Activated CD4-positive, alpha-beta T cell treated with anti-CD3 and anti-CD28 coated beads for 4 hours (primary cell): Measurements from ENCODE around the gene STRA6.

Experiments
- DNase-seq, 2 donors: peaks; one replicate each; pipeline ENCODE4 v3.0.0-alpha.2; 2020

Gene STRA6

DNA sequence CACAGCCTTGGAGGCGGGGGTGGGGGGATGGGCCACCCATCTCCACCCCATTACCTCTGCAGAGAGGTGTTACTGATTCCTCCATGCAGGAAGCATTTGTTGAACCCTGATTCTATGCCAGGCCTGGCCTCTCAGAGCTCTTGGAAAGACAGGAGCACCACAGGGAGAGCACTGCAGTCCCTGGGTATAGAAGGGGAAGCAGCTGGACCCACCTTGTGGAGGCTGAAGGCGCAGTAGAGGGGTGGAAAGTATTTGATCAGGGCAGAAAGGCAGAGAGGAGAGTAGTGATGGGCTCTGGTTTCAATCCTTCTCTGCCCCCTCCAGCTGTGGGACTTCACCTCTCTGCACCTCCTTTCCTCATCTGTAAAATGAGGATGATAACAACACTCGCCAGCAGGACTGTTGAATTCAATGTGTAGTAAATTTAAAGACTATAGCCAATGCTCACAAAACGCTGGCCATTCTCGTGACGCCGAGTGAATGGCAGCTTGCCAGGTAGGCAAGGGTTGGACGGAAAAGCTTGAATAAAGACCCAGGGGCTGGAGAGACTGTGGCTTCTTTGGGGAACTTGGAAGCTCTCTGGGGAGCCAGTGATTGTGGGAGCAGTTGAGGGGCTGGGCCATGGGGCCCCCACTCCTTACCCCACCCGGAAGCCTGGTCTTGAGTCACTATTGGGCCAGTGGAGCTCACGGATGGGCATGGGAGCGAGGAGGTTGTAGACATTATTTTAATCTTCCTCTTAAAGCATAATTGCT is 25.6 kb upstream of the STRA6 start:
- DNase-seq = no peak

DNA sequence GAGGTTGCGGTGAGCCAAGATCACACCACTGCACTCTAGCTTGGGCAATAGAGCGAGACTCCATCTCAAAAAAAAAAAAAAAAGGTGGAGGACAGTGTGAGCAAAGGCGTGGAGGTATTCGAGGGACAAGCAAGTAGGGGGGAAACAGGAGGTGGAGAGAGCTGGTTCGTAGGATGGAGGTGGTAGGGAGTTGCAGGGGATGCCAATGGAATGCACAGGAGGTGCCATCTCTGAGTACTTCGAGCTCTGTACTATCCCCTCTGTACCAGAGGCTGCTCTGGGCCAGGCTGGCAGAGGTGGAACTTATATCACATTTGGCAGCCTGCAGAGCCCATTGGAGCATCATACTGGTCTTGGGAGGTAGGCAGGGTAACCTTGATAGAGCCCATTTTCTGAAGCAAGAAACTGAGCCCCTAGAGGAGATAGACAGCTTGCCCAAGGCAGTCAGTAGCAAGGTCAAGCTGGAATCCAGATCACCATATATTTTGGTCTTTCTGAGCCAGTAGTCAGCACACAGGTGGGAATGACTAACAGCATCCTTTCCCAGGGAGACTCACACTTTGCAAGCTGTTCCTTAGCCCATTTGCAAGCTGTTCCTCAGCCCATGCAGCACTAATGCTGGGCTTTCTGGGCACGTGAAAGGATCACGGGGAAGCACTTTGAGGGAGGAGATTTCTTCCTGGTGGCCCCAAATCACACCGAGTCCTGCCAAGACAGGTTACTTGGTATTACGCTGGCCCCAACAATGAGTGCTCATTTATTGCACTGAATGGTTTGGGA is 24.4 kb upstream of the STRA6 start:
- DNase-seq = no peak

DNA sequence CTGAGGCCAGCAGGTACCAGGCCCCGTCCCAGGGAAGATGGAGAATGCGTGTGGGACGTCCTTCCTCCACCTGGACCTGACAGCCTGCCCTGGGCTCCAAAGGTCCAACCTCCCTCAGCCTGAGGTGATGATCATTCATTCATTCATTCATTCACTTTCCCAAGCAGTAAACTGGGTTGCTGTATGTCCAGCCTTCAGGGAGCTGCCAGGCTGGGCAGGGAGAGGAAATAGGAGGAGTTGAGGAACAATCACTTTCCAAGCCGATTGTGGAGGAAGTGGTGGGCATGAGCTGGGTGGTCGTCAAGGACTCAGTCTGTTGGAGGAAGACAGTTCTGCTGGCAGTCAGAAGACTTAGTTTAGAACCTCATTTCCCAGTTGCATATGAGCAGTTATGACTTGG is 23.3 kb upstream of the STRA6 start:
- DNase-seq = no peak

DNA sequence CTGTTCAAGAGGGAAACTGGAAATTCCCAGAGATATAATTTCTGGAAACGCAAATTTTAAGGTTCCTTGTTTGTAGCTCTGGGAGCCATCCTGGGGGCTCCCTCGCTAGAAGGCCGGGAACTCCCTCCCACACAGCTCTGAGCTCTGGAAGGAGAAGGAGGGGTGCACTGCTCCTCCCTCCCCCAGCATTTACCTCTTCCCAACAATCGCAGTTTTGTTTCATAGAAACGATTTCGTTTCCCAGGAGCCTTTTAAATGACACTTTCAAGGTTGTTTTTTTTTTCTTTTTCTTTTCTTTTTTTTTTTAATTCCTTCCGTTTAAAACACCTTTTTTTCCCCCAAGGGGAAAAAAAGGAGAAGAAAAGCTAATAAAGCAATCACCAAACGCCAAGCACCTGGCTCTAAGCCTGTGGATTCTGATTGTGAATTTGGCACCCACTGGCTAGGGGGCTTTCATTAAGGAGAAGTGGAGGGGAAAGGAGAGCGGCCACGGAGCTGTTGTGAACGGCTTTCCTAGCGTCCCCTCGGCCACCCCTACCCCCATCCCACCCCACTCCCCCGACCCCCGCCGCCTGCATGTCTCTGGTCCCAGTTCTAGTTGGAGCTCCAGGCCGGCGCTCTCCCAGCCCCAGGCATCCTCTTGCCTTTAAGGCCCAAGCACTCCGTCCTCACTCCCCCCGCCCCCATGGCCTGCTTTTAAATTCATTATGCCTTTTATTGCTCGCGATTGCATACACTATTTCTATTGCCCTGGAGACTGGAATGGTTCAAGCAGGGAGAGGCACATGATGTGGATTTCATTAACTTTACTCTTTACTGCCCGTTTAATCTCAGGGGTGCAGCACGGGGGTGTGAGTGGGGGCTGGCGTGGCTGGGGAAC is 19.9 kb upstream of the STRA6 start:
- DNase-seq = no peak

DNA sequence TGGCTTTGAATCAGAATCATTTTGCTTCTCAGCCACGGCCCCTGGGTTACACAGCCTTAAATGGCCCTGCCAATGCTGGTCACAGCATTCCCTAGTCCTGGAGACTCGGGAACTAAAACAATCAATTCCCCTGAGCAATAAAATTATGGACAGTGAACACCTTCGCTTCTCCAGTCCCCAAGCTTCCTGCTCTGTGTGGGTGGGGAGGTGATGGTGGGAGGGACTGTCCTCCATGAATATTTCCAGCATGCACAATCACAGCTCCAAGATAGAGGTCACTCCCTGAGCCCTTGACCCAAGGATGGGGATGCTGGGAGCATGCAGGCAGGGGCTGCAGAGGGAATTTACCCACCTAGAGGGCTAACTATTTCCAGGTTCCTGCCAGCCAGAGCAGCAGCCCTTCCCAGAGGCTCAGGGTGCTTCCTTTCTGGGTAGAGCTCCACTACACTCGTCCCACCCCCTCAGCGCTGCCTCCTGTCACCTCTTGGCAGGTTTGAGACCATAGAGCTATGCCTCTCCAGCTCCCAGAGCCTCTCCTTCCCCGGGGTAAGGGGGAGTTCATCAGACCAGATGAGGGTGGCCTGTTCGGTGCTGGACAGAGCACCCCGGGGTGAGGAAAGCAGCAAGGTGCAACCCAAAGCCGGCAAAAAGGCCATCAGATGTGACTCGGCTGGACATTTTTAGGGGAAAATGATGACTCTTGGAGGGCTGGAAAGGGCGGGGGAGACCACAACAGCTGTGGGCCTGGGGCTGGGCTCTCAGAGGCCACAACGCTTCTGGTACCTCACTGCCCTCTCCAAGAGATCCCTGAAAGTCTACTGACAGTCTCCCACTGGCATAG is 19.0 kb upstream of the STRA6 start:
- no peak for DNase-seq

DNA sequence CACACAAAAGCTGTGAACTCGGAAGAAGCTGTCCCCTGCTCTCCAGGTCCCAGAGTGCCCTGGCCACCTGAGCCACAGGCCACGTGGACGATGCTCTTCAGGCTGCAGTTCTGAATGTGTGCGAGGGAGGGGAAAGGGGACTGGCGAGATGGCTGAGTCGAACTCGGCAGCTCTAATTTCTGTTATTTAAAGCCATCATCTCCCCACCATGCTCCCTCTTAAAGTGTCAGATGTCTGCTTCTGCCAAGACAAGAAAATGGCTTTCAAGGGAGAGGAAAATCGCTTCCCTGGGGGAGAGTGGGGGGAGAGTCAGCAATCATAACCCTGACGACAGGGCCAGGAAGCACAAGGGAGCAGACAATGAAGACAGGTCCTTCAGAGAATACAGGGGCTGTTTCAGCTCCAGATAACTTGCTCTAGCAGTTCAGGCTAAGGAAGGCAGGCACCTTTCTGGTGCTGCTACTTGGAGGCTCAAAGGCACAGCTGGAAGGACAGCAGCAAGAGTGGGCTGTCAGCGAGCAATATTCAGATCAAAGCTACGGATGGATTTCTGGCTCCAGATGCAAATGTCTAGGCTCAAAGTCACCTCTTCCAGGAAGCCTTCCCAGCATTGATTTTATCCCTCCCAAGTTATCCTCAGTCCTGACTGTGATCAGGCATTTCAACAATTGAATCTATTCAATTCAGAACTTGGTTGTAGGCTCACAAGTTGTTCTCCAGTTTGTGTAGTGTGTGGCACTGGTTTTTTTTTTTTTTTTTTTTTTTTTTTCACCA is 18.1 kb upstream of the STRA6 start:
- DNase-seq = no peak

DNA sequence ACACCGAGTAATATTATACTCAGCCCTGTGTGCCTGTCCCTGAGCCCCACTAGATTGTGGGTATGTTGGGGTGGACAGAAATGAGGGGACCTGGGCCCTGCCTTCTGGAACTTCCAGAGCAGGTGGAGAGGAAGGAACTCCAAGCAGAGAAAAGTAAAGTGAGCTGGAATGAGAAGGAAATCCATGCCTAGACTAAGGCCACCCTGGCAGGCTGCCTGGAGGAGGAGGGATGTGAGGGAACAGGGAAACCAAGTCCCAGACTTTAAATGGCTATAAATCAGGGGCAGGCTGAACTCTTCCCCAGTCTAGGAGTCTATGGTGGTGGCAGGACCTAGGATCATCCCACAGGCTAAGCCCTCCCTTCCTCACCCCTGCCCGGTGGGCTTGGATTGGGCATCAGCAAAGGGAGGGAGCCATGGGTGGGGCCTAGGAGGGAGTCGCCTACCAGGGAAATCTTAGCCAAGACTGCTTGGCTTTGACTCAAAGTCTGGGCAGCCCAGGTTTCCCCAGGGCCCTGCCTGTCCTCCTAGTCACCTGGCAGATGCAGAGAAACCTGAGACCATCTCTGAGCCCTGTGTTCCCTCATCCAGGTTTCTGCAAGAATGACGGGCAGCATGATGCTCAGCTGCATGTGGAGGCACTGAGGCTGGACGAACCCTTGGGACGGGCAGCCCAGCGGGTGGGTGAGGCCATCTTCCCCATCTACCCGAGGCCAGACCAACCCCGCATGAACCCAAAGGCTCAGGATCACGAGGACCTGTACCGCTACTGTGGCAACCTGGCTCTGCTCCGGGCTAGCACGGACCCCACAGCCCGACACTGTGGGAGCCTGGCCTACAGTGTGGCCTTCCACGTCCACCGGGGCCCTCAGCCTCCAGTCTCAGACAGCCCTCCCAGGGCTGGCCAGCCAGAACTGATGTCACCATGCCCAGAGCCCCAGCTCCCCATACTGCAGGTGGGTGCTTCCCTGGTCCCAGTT is 15.6 kb upstream of the STRA6 start:
- DNase-seq = no peak

DNA sequence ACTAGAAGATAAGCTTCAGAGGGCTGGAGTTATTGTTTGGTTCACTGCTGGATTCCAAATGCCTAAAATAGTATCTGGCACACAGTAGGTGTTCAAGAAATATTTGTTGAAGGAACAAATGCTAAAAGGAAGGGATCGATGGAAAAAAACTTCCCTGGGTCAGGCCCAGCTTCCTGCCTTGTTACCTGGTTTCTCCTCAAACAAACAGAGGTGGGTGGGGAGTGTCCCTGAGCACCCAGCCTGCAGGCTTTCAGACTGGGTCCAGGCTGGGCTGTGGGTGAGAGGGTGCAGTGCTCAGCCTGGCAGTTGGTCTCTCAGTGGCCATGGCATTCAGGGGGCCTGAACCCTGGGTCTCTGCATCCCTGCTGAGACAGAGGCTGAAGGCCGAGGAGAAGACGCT is 14.4 kb upstream of the STRA6 start:
- no peak for DNase-seq

DNA sequence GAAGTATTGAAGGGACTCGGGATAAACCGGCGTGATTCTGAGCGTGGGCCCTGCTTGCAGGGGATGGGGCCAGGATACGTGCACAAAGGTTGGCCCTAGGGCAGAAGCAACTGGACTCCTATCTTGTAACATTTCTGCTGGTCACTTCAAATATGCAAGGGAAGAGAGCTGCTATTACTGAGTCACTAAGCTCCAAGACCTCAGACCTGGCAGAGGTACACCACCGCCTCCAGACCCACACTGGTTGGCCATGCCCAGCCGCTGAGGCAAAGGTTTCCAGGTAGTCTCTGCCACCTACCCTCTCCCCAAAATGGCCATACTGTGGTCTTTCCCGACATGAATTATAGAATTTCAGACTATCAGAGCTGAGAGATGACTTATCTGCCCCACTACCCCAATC is 13.4 kb upstream of the STRA6 start:
- no peak for DNase-seq

DNA sequence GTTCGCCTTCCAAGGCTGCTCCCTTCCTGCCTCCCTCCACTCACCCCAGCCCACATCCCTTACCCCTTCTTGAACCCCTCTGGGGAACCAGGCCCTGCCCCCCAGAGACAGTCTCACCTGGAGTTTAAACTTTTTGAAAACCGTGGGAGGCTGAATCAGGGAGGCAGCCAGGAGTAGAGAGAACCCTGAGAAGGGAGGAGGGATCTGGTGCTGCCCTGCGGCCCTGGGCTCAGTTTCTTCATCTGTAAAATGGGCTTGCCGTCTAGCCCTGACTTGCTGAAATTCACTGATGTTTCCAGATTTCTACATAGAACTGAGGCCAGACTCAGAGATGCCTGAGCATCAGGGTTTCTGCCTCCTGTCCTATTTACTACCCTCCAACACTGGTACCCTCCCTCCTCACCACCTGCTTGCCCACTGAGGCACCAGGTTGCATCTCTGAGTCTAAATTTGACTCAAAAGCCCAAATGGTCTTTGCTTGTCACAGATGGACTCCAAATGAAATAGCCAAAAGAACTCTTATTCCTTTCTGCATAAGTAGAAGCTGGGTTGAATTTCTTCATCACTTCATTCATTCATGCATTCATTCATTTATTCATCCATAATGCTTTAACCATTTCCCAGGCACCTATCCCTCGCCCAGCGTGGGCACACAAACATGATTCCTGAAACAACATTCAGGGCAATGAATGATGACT is 11.9 kb upstream of the STRA6 start:
- no peak for DNase-seq

DNA sequence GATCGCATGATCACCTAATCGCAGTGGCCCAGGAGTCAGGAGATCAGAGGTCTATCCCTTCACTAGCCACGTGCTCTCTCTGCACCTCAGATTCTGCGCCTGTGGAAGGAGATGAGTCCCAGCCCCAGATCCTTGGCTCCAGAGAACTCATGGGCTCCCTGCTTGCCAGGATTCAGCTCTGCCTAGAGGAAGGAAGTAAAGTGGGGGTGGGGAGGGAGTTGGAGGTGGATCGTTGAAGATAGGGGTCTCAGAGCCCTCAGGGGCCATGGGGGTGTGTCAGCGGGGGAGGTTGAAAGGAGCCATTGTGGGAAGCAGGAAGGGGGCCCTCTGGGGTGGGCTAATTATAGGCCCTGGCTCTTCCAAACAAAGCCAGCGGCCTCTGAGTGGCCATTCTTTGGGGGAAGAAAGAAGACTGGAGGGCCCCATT is 11.3 kb upstream of the STRA6 start:
- DNase-seq = no peak

DNA sequence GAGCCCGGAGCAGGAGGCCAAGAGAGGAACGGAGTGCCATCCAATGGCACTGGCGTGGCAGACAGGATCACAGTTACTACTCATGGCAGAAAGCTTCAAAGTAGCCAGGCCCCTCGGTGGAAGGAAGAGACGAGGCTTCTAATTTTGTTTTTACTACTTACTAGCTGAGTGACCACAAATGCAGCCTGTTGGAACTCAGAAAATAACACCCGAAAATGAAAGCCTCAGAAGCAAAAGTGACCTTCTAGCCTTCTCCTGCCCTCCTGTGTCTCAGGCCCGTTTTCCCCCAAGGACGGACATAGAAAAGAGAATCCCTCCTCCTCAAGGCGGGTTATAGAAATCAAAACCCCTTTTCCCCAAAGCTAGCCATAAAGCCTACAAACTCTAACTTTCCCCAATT is 9.9 kb upstream of the STRA6 start:
- DNase-seq = no peak

DNA sequence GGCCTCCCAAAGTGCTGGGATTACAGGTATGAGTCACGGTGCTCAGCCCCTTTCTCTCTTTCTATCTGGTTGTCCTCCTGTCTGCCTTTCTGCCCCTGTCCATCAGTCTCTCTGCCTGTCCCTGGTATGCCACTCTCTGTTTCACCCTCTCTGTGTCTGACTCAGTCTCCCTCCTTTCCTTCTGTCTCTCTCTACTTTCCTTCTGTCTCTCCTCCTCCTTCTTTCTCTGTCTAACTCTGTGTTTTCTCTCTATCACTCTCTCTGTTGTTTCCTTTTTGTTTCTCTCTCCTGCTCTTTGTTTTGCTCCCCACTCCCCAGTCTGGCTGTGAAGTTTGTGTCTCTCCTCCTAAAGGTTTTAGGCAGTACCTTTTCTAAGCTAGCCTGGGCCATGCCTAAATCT is 9.1 kb upstream of the STRA6 start:
- no peak for DNase-seq

DNA sequence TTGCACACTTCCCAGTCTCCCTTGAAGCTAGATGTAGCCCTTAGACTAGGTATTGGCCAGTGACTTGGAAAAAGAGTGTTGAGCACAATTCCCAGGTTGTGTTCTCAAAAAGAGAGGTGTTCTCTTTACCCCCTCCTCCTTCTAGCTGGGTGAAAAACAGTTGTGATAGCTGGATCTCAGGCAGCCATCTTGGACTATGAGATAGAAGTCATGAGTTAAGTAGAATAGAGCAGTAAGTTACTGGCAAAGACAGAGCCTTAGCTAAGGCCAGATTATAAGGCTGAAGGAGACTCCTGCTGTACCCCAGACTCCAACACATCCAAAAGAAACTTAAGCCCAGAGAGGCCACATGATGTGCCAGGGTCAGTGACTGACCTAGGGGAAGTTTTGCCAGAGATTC is 8.1 kb upstream of the STRA6 start:
- DNase-seq = no peak

DNA sequence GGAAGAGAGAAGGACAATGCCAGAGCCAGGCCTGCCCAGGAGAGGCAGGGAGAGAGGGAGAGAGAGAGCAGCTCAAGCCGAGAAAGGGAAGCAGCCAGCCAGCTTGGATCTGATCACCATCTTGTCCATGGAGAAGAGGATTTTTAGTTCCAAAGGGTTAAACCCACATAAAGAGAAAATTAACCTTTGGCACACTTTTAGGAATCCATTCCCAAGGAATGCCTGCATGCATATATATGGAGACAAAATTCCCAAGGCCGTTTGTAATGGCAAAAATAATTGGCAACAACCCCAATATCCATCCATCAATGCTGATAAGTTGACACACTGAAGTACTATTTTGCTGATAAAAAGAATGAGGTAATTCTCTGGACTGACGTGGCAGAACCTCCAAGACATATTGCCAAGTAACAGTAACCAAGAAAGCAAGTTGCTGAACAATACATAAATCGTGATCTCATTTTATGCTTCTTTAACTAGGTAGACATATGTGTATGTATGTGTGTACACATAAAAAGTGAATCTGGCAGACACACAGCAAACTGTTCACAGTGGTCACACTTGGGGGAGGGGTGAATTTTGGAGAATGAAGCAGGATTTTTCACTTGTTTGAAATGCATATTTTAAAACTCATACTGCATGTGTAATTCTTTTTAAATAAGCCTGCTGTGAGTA is 7.5 kb upstream of the STRA6 start:
- no peak for DNase-seq

DNA sequence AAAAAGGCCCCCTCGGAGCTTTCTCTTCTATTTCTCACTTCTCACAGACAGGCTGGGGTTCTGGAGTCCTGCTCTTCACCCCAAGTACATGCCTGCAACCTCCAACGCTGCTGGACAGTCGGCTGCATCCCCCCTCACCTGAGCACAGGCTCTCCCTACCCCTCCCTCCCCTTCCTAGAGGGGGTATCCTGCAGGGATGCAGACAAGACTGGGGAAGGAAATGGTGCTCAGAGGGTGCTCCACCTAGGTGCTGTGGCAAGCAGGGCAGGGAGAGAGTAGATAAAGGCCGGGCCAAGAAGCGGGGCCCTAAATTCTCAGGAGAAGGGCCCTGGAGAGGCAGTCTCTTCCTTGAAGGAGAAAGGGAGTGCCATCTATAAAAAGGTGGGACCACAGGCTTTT is 7.0 kb upstream of the STRA6 start:
- no peak for DNase-seq

DNA sequence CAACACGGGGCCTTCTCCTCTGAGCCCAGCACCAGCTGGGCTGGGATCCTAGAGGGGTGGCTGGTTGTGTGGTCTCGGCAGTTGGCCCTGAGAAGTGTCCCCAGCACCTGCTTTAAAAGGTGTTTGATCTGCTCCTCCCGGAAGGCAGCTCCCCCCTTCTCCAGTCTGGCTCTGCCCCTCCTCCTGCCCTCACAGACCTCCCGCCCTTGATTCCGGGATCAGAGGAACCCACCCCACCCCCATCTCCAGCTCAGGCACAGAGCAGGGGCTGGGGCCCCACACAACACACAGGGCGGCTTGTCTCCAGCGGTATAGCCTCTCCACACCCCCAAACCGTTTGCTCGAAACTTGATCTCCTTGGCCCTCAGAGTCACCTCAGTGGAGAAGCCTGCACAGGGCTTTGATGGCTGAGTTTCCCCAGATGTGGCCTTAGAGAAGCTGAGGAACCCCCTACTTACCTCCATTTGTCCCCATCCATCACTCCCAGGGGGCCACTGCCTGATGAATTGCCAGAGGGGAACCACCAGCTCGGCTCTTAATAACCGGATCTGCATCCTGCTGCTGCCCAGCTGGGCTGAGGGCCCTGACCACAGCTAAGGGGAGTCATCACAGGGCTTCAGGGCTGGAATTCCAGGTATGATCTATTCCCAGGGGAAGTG is 6.4 kb upstream of the STRA6 start:
- DNase-seq = no peak

DNA sequence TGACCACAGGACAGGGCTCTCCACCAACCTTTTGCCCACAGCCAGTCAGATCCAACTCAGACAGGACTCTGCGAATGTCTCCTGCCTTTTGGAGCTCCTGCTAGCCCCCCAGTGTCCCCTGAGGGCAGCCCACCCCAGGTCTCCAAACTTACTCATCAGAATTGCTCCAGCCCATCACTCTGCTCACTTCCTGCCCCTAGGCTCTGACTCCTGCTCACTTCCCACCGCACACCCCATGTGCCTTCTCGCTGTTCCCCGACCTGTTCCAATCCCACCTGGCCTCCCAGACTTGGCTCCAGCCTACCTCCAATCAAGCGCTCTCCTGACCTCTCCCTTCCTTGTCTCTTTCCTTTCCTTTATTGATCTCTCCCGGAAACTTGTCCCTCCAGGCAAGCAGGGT is 5.9 kb upstream of the STRA6 start:
- DNase-seq = no peak
